Transverse colon (tissue), 4 donors: ENCODE data around the gene DHCR7. TPM values are rescaled to one million over a fixed set of nuclear protein-coding genes. Genes with fewer than 3 reads are reported as not detected.

ENCODE experiments used
- DNase-seq: peaks from one replicate; pipeline ENCODE4 v3.0.0-alpha.2; 2019
- H3K27ac ChIP-seq, 4 donors: fragments of 200-600 bp; sonication (generic); 2 replicates each; pipeline ENCODE4 v1.5.1; 2016 to 2018; ENCODE audit warnings: inconsistent platforms in 4 of 4
- H3K27me3 ChIP-seq: fragments of 200-600 bp; sonication (generic); 2 replicates; pipeline ENCODE4 v1.5.1; 2017; ENCODE audit warnings: inconsistent platforms
- H3K36me3 ChIP-seq, 4 donors: fragments of 200-600 bp; sonication (generic); 2 replicates each; pipeline ENCODE4 v1.5.1; 2017 to 2019; ENCODE audit warnings: inconsistent platforms in 4 of 4
- H3K4me1 ChIP-seq, 4 donors: fragments of 200-600 bp; sonication (generic); 2 replicates each; pipeline ENCODE4 v1.5.1; 2017 to 2020; ENCODE audit warnings: inconsistent platforms in 4 of 4
- H3K4me3 ChIP-seq, 4 donors: fragments of 200-600 bp; sonication (generic); 1 replicate in 1 of 4; 2 replicates in 3 of 4; pipeline versions ENCODE4 v1.5.1 to v1.6.1; 2017 to 2019; ENCODE audit warnings: inconsistent platforms in 4 of 4
- H3K9me3 ChIP-seq, 2 donors: fragments of 200-600 bp; sonication (generic); 2 replicates each; pipeline ENCODE4 v1.5.1; 2017 to 2019; ENCODE audit warnings: inconsistent platforms in 2 of 2
- CTCF ChIP-seq, 5 experiments: fragments of 200-600 bp in 3 of 5; fragments of 450-650 bp in 2 of 5; sonication (generic) in 3 of 5; IDR thresholded peaks; 1 replicate in 2 of 5; 2 replicates in 3 of 5; pipeline ENCODE4 v1.5.1; 2016 to 2017; ENCODE audit warnings: antibody characterized with exemption in 5 of 5, inconsistent platforms in 3 of 5, mild to moderate bottlenecking in 2 of 5, moderate library complexity in 1 of 5
- EP300 ChIP-seq: sonication (generic); formaldehyde crosslinking; IDR thresholded peaks from one replicate; pipeline ENCODE4 v1.6.1; 2017; ENCODE audit warnings: antibody characterized with exemption, low read depth
- POLR2A ChIP-seq: fragments of 450-650 bp; IDR thresholded peaks from one replicate; pipeline ENCODE4 v1.6.1; 2016; ENCODE audit warnings: antibody characterized with exemption, mild to moderate bottlenecking, moderate library complexity
- POLR2AphosphoS5 ChIP-seq, 3 donors: sonication (generic); formaldehyde crosslinking; IDR thresholded peaks; one replicate each; pipeline ENCODE4 v1.6.1; 2016; ENCODE audit warnings: antibody characterized with exemption in 3 of 3
- WGBS, 2 donors: methylation state at CpG; one replicate each; pipeline ENCODE4 v1.1.5; 2018; ENCODE audit warnings: low coverage in 1 of 2; 5-methylcytosine and 5-hydroxymethylcytosine counted together
- in situ Hi-C, 4 donors: fragments of 200-750 bp; cut with MboI; loops; one replicate each; pipeline versions ENCODE4 v1.15.0 to v1.15.1; 2017; ENCODE audit warnings: low sequenced_read_pairs in 3 of 4, low pct_ligation_motif_present in 1 of 4, low pct_unique_long_range_greater_than_20kb in 1 of 4
- intact Hi-C: fragments of 100-400 bp; cut with DNase I; formaldehyde crosslinking; loops from one replicate; pipeline ENCODE4 v1.15.1; 2023; ENCODE audit warnings: low total_unique reads
- total RNA-seq, 4 donors: library from RNA; depleted of rRNA; stranded (reverse); fragments of >200 nt; gene quantifications; one replicate each; pipeline ENCODE4 v1.1.0, GENCODE V29; 2016

DHCR7 gene
- total RNA-seq, 4 donors from 2014 or later, result 5.6 to 76.7 (median 31.5) TPM

GRCh38 chr11:71450939-71451338, 2.7 kb upstream of the DHCR7 start:
- H3K27me3 ChIP-seq, result no peaks in the 10 kb centered on the region
- no peaks in the 10 kb centered on the region for H3K9me3 ChIP-seq
- in situ Hi-C loops, result no loop called here
- H3K27ac ChIP-seq, result no peak overlapping the region
- peaks cover 21 to 46% (median 39%) of the 10 kb centered on the region in 4 donors for H3K4me1 ChIP-seq
- H3K4me3 ChIP-seq, result no peak overlapping the region
- DNase-seq, result no peak
- TF ChIP-seq EP300 (no peak), POLR2AphosphoS5 (IDR thresholded peaks at IDR 0.05) (no peak), POLR2A (no peak), CTCF (IDR thresholded peaks at IDR 0.05) (no peak)
- 91 to 93% methylated on average over 3 of the region's 3 CpGs for WGBS, 2 donors
- H3K36me3 ChIP-seq, result peaks cover 0 to 10% (median 4%) of the 10 kb centered on the region in 4 donors
- intact Hi-C loops, result no loop called here

GRCh38 chr11:71450507-71450906, 2.3 kb upstream of the DHCR7 start:
- peaks cover 21 to 46% (median 39%) of the 10 kb centered on the region in 4 donors for H3K4me1 ChIP-seq
- in situ Hi-C loops (no loop called here), intact Hi-C loops (no loop called here)
- WGBS, 2 donors, result 71 to 78% methylated on average over 2 of the region's 2 CpGs
- no peak overlapping the region for H3K4me3 ChIP-seq
- H3K27me3 ChIP-seq, result no peaks in the 10 kb centered on the region
- no peak overlapping the region for H3K27ac ChIP-seq
- TF ChIP-seq POLR2A (no peak), POLR2AphosphoS5 (IDR thresholded peaks at IDR 0.05) (no peak), EP300 (no peak), CTCF (IDR thresholded peaks at IDR 0.05) (no peak)
- H3K36me3 ChIP-seq, result peaks cover 0 to 5% (median 2%) of the 10 kb centered on the region in 4 donors
- no peaks in the 10 kb centered on the region for H3K9me3 ChIP-seq
- no peak for DNase-seq

GRCh38 chr11:71449596-71449995, 1.4 kb upstream of the DHCR7 start:
- in situ Hi-C loops, result no loop called here
- 49 to 53% methylated on average over 4 to 6 of the region's 6 CpGs for WGBS, 2 donors
- H3K4me1 ChIP-seq, result peaks cover 20 to 41% (median 36%) of the 10 kb centered on the region in 4 donors

GRCh38 chr11:71447791-71448256, 369 bp downstream of the DHCR7 start:
- Histone ChIP-seq H3K36me3 (no peaks in the 10 kb centered on the region), H3K9me3 (no peaks in the 10 kb centered on the region), H3K27me3 (no peaks in the 10 kb centered on the region), H3K27ac (peak overlapping the region; percentile 73 to 86 (median 83)), H3K4me1 (peaks cover 12 to 31% (median 26%) of the 10 kb centered on the region in 4 donors), H3K4me3 (peak overlapping the region; percentile 53 to 68 (median 66))
- intact Hi-C loops (no loop called here), in situ Hi-C loops (no loop called here)
- DNase-seq, result peak; percentile 47
- TF ChIP-seq POLR2A (no peak), EP300 (no peak), CTCF (IDR thresholded peaks at IDR 0.05) (no peak), POLR2AphosphoS5 (IDR thresholded peaks at IDR 0.05) (no peak)
- WGBS, 2 donors, result 4% methylated on average over 17 of the region's 31 CpGs; no CpG with 5 or more reads in 1 of the 2 donors

More at GRCh38 chr11:71449596-71449995, 1.4 kb upstream of the DHCR7 start:
- Histone ChIP-seq H3K9me3 (no peaks in the 10 kb centered on the region), H3K27me3 (no peaks in the 10 kb centered on the region), H3K4me3 (peak overlapping the region in 2 of 4 donors; percentile 67 to 68), H3K36me3 (no peaks in the 10 kb centered on the region), H3K27ac (peak overlapping the region; percentile 73 to 86 (median 83))
- no peak for DNase-seq
- no peak for TF ChIP-seq EP300
- TF ChIP-seq POLR2AphosphoS5 (IDR thresholded peaks at IDR 0.05), result no peak
- no peak for TF ChIP-seq CTCF (IDR thresholded peaks at IDR 0.05)
- intact Hi-C loops, result no loop called here
